MG63 (cell line): ENCODE measurements around the gene PRKAR2B. TPM values are rescaled to one million over a fixed set of nuclear protein-coding genes. Genes with fewer than 3 reads are reported as not detected.
A peak's percentile ranks its signal among the peaks of the same experiment; 100 is the strongest.

Experiments used
- DNase-seq: peaks from one replicate; pipeline ENCODE4 v3.0.0-alpha.2; 2020
- H3K27me3 ChIP-seq: fragments of 250-450 bp; sonication (Bioruptor Pico); 2 replicates; pipeline ENCODE4 v1.5.1; 2020; ENCODE audit warnings: mild to moderate bottlenecking, moderate library complexity
- H3K36me3 ChIP-seq: fragments of 250-450 bp; sonication (Bioruptor Pico); 2 replicates; pipeline ENCODE4 v1.5.1; 2020; ENCODE audit warnings: mild to moderate bottlenecking, moderate library complexity
- H3K4me3 ChIP-seq: fragments of 250-450 bp; sonication (Bioruptor Pico); 2 replicates; pipeline ENCODE4 v1.5.1; 2020; ENCODE audit warnings: mild to moderate bottlenecking, moderate library complexity
- H3K9me3 ChIP-seq: fragments of 250-450 bp; sonication (Bioruptor Pico); 2 replicates; pipeline ENCODE4 v1.5.1; 2020; ENCODE audit warnings: mild to moderate bottlenecking, moderate library complexity
- total RNA-seq: library from RNA; depleted of rRNA; stranded (reverse); fragments of >200 nt; shearing (Covaris generic); gene quantifications from 2 replicates; pipeline ENCODE4 v1.2.3, GENCODE V29; 2014; ENCODE audit warnings: low replicate concordance; rRNA removed

Gene PRKAR2B
- 0.44 and 1.3 TPM in 2 replicates for total RNA-seq

GRCh38 chr7:107044347-107045194 lies at the start of gene PRKAR2B:
Gene PRKAR2B, plus strand, starts transcription at chr7:107044705. Its CDS starts 203 bp downstream, at chr7:107044908.
- Histone ChIP-seq H3K27me3 (no peaks in the 10 kb centered on the region), H3K9me3 (no peaks in the 10 kb centered on the region), H3K36me3 (no peaks in the 10 kb centered on the region), H3K4me3 (peak within 1 kb of the TSS; percentile 44)
- DNase-seq = peak; percentile 38

DNA sequence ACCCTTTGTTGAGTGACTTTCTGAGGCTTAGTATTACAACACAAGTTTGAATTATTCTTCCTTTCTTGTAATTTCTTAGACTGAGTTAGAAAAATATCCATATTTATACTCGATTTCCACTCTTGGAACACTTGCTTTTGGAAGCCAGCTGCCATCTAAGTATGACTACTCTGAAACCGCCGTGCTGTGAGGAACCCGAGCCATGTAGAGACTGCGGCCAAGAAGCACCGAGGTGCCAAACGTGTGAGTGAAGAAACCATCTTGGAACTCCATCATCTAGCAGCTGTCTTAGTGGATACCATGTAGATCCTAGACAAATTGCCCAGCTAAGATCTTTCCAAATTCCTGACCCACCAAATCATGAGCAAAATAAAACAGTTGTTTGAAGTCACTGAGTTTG lies 49.7 kb upstream of the PRKAR2B start:
- H3K4me3 ChIP-seq = no peak overlapping the region
- no peaks in the 10 kb centered on the region for H3K27me3 ChIP-seq
- H3K9me3 ChIP-seq = no peaks in the 10 kb centered on the region
- H3K36me3 ChIP-seq = no peaks in the 10 kb centered on the region
- no peak for DNase-seq

DNA sequence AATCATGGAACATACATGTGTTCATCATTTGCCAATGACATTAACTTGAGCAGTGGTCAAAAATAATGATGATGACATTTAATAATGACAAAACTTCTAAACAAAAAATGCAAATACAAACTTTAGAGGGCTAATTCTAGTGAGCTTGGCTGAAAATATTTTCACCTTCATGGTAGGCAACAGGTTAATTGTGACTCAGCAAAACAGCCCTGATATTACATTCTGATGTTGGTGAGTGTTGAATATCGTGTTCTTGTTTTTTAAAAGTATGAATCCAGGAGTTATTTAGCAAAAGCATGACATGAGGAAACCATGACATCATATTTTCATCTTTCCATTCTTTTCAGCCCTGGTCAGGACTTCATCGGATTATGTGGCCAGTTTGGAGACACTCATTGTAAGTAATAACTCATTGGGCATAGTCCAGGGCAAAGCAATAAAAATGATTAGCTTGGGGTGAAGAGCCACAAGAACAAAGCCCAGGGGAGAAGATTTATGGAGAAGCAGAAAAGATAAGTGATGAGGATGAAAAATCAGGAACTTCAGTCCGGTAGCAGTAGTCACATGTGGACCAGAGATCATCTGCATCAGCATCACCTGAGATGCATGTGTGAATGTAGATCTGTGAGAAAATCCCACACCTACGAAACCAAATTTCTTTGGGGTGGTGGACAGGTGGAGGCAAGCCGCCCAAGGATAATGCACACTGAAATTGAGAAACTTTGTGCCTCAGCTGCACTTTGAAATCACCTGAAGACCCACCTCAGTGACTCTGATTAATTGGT lies 46.8 kb upstream of the PRKAR2B start:
- H3K4me3 ChIP-seq = no peak overlapping the region
- no peaks in the 10 kb centered on the region for H3K36me3 ChIP-seq
- no peaks in the 10 kb centered on the region for H3K27me3 ChIP-seq
- no peak for DNase-seq
- no peaks in the 10 kb centered on the region for H3K9me3 ChIP-seq

GRCh38 chr7:106999023-106999422 lies 45.5 kb upstream of the PRKAR2B start:
- Histone ChIP-seq H3K27me3 (no peaks in the 10 kb centered on the region), H3K9me3 (no peaks in the 10 kb centered on the region), H3K36me3 (no peaks in the 10 kb centered on the region), H3K4me3 (no peak overlapping the region)
- DNase-seq = no peak

GRCh38 chr7:107001490-107001889 lies 43.0 kb upstream of the PRKAR2B start:
- Histone ChIP-seq H3K4me3 (no peak overlapping the region), H3K27me3 (no peaks in the 10 kb centered on the region), H3K36me3 (no peaks in the 10 kb centered on the region), H3K9me3 (no peaks in the 10 kb centered on the region)
- no peak for DNase-seq

GRCh38 chr7:107002126-107002525 lies 42.4 kb upstream of the PRKAR2B start:
- no peaks in the 10 kb centered on the region for H3K9me3 ChIP-seq
- no peak overlapping the region for H3K4me3 ChIP-seq
- H3K36me3 ChIP-seq = no peaks in the 10 kb centered on the region
- no peaks in the 10 kb centered on the region for H3K27me3 ChIP-seq
- no peak for DNase-seq

GRCh38 chr7:107002529-107002998 lies 41.9 kb upstream of the PRKAR2B start:
- Histone ChIP-seq H3K9me3 (no peaks in the 10 kb centered on the region), H3K4me3 (no peak overlapping the region), H3K27me3 (no peaks in the 10 kb centered on the region), H3K36me3 (no peaks in the 10 kb centered on the region)
- no peak for DNase-seq

DNA sequence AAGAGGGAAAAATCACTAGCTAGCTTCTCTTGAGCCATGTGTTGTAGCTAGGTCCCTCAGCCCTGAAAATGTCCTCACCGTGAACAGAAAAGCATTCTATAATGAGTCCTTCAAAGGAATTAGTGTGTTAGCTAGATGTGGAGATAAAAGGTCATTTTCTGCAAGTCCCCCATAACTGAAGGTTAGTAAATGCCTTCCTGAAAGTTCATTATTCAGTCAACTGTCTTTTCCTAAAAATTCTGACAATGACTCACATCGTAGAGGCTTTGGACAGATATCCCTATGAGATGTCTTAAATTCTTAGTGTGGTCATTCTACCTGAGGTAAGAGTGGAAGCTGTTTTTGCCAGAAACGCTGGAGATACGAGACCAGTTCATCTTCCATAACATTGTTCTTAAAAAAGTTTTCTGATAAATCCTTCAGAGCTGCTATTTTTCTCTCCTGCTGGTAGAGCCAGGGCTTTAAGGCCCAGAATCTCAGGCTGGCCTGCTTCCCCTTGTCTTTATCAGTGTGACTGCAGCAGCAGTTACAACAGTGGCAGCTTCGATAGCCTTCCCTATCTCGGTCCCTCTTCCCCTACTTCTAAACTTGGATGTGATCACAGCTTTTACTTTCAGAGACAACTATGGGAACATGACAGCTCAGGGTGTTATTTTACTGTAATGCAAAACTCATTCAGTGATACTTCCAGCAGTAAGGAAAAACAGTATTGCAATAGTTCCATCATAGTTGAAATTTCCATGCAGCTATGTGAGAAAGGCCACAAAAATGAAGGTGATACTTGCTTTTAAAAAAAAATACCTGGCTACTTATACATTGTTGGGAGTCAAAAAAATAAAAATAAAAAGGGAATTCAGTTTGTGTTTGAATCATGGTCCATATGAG lies 37.3 kb upstream of the PRKAR2B start:
- no peak for DNase-seq
- Histone ChIP-seq H3K36me3 (no peaks in the 10 kb centered on the region), H3K27me3 (no peaks in the 10 kb centered on the region), H3K4me3 (no peak overlapping the region), H3K9me3 (no peaks in the 10 kb centered on the region)

DNA sequence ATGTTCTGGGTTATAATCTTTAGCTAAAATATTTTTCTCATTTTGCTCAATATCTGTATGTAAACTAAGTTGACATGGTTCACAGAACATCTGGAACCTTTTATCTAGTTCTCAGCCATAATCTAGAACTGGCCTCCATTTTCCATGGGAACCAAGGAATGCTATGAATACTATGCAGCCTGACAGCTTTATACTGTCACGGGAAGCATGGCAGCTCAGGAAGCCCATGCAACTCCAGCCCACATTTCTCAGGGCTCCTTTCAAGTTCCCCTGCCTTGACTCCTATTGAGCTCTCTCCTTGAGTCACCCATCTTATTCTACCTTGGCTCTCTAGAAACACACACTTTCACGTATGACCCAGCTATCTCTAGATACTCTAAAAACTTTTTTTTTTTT lies 36.6 kb upstream of the PRKAR2B start:
- H3K36me3 ChIP-seq = no peaks in the 10 kb centered on the region
- H3K9me3 ChIP-seq = no peaks in the 10 kb centered on the region

DNA sequence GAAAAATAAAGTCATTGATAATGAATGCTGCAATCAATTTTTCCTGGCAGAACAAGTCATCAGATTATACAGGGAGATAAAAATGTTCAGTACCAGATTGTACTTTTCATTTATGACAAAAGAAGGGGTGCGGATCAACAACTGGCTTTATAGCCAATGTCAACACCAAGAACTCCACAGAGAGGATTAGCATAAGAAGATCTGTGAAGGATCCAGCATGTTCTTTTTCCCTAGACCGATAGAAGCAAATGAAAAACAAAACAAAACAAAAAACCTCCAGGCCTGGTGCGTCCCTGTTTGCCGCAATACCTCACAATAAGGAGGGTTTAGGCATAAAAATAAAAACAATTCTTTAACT lies 34.7 kb upstream of the PRKAR2B start:
- H3K4me3 ChIP-seq = no peak overlapping the region
- H3K36me3 ChIP-seq = no peaks in the 10 kb centered on the region
- H3K9me3 ChIP-seq = no peaks in the 10 kb centered on the region
- no peaks in the 10 kb centered on the region for H3K27me3 ChIP-seq
- no peak for DNase-seq

More for the DNA sequence above, 36.6 kb upstream of the PRKAR2B start:
- no peaks in the 10 kb centered on the region for H3K27me3 ChIP-seq
- no peak overlapping the region for H3K4me3 ChIP-seq
- DNase-seq = no peak

GRCh38 chr7:107012691-107013090 lies 31.8 kb upstream of the PRKAR2B start:
- Histone ChIP-seq H3K4me3 (no peak overlapping the region), H3K36me3 (no peaks in the 10 kb centered on the region)

DNA sequence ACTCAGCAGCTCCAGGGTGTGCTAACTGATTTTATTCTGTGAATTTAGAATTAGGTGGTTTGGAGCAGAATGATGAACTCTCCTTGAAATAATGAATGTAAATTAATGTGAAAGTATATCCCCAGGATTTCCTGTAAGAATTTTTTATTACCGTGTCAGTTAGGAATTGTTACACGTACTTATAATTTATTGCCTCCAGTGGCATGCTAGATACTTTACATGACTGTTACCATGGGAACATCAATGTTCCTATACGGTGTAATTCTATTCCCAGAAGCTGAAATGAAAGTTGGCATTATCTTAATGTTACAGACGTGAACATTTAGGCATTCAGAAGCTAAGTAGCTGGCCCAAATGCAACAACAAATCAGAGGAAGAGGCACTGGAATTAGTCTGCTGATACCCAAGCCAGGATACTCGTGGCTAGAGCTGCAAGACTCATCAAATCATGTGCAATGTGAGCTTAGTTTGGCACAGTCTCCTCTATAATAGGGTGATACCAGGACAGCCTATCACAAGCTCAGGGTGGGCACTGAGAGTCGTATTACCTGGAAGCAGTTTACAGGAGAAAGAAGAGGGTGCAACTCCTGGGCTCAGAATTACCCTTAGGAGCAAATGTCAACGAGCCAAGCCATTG lies 30.0 kb upstream of the PRKAR2B start:
- Histone ChIP-seq H3K9me3 (no peaks in the 10 kb centered on the region), H3K4me3 (no peak overlapping the region), H3K27me3 (no peaks in the 10 kb centered on the region), H3K36me3 (no peaks in the 10 kb centered on the region)
- peak; percentile 2 for DNase-seq

More at GRCh38 chr7:107012691-107013090, 31.8 kb upstream of the PRKAR2B start:
- H3K27me3 ChIP-seq = no peaks in the 10 kb centered on the region
- no peaks in the 10 kb centered on the region for H3K9me3 ChIP-seq
- DNase-seq = no peak

DNA sequence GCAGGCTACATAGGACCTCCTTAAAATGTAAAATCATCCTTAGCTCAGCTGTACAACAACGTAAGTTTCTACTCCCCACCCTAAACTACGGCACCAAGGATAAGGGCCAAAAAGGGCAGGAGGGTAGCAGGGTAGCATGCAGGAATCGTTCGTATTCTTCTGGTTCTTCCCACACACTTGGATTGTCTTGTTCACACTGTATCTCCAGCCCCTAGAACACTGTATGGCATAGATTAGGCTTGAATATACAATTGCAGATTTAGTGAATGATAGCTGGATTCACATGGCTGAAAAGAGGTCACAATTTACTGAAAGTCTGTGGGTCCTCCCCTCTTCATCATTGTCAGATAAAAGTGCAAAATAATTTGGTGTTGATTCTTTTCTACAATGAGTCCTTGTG lies 28.2 kb upstream of the PRKAR2B start:
- DNase-seq = no peak
- H3K9me3 ChIP-seq = no peaks in the 10 kb centered on the region
- H3K27me3 ChIP-seq = no peaks in the 10 kb centered on the region
- H3K4me3 ChIP-seq = no peak overlapping the region
- H3K36me3 ChIP-seq = no peaks in the 10 kb centered on the region

DNA sequence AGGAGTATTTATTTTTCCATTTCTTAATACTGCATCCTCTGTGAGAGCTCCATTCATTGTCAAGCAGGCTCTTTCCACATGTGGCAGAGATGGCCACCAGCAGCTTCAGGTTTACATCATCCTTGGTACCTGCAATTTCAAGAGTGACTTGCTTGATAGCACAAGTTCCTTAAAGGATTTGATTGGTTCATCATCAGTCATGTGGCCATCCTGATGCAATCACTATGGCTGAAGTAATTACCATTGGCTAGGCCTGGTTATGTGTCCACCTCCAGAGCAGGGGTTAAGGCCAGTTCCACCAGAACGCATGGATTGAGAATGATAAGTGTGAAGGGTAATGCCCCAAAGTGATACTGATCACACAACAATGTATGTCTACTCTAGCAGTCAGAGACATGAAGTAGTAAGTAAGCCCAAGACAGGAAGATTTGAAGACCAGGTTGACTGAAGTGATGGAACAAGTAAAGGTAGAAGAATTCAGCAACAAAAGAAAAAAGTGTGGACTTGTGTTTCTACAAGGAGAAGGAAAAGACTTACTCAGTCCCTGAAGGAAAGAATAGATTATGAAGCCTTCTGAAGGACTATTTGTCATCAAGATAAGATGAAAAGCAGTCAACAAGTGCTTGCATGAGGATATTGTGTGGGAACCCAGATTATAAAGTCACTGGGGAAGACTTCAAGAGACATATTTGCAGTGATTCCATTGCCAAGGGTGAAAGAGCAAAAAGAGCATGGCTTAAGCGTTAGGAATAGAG lies 26.4 kb upstream of the PRKAR2B start:
- no peaks in the 10 kb centered on the region for H3K27me3 ChIP-seq
- DNase-seq = no peak

GRCh38 chr7:107020400-107020799 lies 24.1 kb upstream of the PRKAR2B start:
- Histone ChIP-seq H3K36me3 (no peaks in the 10 kb centered on the region), H3K9me3 (no peaks in the 10 kb centered on the region), H3K27me3 (no peaks in the 10 kb centered on the region), H3K4me3 (no peak overlapping the region)
- no peak for DNase-seq

More for the DNA sequence above, 26.4 kb upstream of the PRKAR2B start:
- no peaks in the 10 kb centered on the region for H3K36me3 ChIP-seq
- no peaks in the 10 kb centered on the region for H3K9me3 ChIP-seq
- no peak overlapping the region for H3K4me3 ChIP-seq

GRCh38 chr7:107021600-107021999 lies 22.9 kb upstream of the PRKAR2B start:
- Histone ChIP-seq H3K4me3 (no peak overlapping the region), H3K27me3 (no peaks in the 10 kb centered on the region), H3K36me3 (no peaks in the 10 kb centered on the region), H3K9me3 (no peaks in the 10 kb centered on the region)
- DNase-seq = no peak
